K562 (cell line): ENCODE data around the gene LY6G6F. TPM values are rescaled to one million over a fixed set of nuclear protein-coding genes. Genes with fewer than 3 reads are reported as not detected.

Experiments
- ATAC-seq: fragments of 200-7000 bp; cut with Tn5 transposase; 3 replicates; pipeline ENCODE4 v1.9.1; 2020; ENCODE audit warnings: moderate library complexity
- BruUV-seq: library from RNA; stranded (reverse); fragments of 400-500 nt; replicated peaks from 2 replicates; lab custom pipeline; 2021; lab: Mats Ljungman, UMichigan
- CTCF ChIA-PET: fragments of 300-600 bp; formaldehyde crosslinking; extraction: SDS; loops from one replicate; lab custom pipeline; 2021; ENCODE audit warnings: low intra/inter-chr PET ratio; lab: Yijun Ruan, JAX
- POLR2A ChIA-PET: fragments of 300-600, 350-650 bp; sonication (Branson Sonifier 250); formaldehyde crosslinking; extraction: SDS; loops from one replicate; lab custom pipeline; 2021; ENCODE audit warnings: antibody characterized with exemption, inconsistent platforms; lab: Yijun Ruan, JAX
- DNase-seq, 4 experiments: peaks; one replicate each; pipeline versions ENCODE4 v3.0.0 to v3.0.0-alpha.2; 2011 to 2018; ENCODE audit warnings: low spot score in 3 of 4, mixed read lengths in 3 of 4; ENCODE audit errors: extremely low read depth in 1 of 4
- FAIRE-seq: peaks from 2 replicates; lab custom pipeline; 2011; peaks lifted over from hg19 to GRCh38; lab: Jason Lieb, UNC
- H2AFZ ChIP-seq: 2 replicates; pipeline ENCODE4 v1.6.0; 2011; ENCODE audit warnings: low read depth, low read length, control low read depth, inconsistent platforms
- H3K27ac ChIP-seq: fragments of 200-600 bp; 3 replicates; pipeline ENCODE4 v1.8.0; 2011; ENCODE audit warnings: low read depth, mild to moderate bottlenecking, control low read depth, inconsistent platforms, low read length, moderate library complexity, mixed read lengths; ENCODE audit errors: extremely low read depth
- H3K27me3 ChIP-seq, 2 experiments: fragments of 300-600 bp in 1 of 2; 2 replicates in 1 of 2; 3 replicates in 1 of 2; pipeline versions ENCODE4 v1.6.0 to v1.8.0; 2011; ENCODE audit warnings: inconsistent platforms in 2 of 2, low read length in 2 of 2, mild to moderate bottlenecking in 1 of 2, mixed read lengths in 1 of 2, moderate library complexity in 1 of 2; ENCODE audit not compliant: control insufficient read depth in 2 of 2, insufficient read depth in 2 of 2
- H3K36me3 ChIP-seq: fragments of 300-600 bp; 3 replicates; pipeline ENCODE4 v1.8.0; 2011; ENCODE audit warnings: mild to moderate bottlenecking, low read length, inconsistent platforms; ENCODE audit not compliant: control insufficient read depth, insufficient read depth
- H3K4me1 ChIP-seq, 2 experiments: fragments of 200-600 bp in 1 of 2; replicated peaks in 1 of 2; 2 replicates in 1 of 2; 3 replicates in 1 of 2; pipeline versions ENCODE4 v1.5.1 to v1.8.0; 2011; ENCODE audit warnings: inconsistent platforms in 2 of 2, low read length in 2 of 2, mild to moderate bottlenecking in 1 of 2, mixed read lengths in 1 of 2, moderate library complexity in 1 of 2; ENCODE audit not compliant: control insufficient read depth in 2 of 2, insufficient read depth in 2 of 2
- H3K4me2 ChIP-seq: 2 replicates; pipeline ENCODE4 v1.6.1; 2011; ENCODE audit warnings: low read length, control low read depth, inconsistent platforms, mixed read lengths; ENCODE audit not compliant: insufficient read depth
- H3K4me3 ChIP-seq: fragments of 200-600 bp; sonication (generic), shearing (Covaris generic); 2 replicates; pipeline ENCODE4 v1.5.1; 2016; ENCODE audit warnings: control low read depth, inconsistent platforms
- H3K79me2 ChIP-seq: fragments of 200-600 bp; 3 replicates; pipeline ENCODE4 v1.8.0; 2011; ENCODE audit warnings: low read length, inconsistent platforms; ENCODE audit not compliant: control insufficient read depth, insufficient read depth
- H3K9ac ChIP-seq, 2 experiments: 2 replicates each; pipeline versions ENCODE4 v1.6.0 to v1.6.1; 2011; ENCODE audit warnings: low read depth in 2 of 2, low read length in 2 of 2, control low read depth in 1 of 2, inconsistent platforms in 1 of 2, mild to moderate bottlenecking in 1 of 2, mixed read lengths in 1 of 2; ENCODE audit not compliant: insufficient read depth in 1 of 2
- H3K9me1 ChIP-seq: one replicate; pipeline ENCODE4 v1.6.0; 2011; ENCODE audit warnings: inconsistent platforms, mild to moderate bottlenecking, low read length, moderate library complexity; ENCODE audit not compliant: control insufficient read depth, insufficient read depth
- H3K9me3 ChIP-seq: replicated peaks from 2 replicates; pipeline ENCODE4 v1.5.1; 2011; ENCODE audit warnings: low read depth, low read length, inconsistent platforms; ENCODE audit not compliant: control insufficient read depth, insufficient read depth
- H4K20me1 ChIP-seq: replicated peaks from 2 replicates; pipeline ENCODE4 v1.6.1; 2011; ENCODE audit warnings: low read length, inconsistent platforms, mixed read lengths; ENCODE audit not compliant: control insufficient read depth, insufficient read depth
- BCL6 ChIP-seq: fragments of 250-450 bp; sonication (Bioruptor Pico); IDR thresholded peaks from 2 replicates; pipeline ENCODE4 v1.4.0; 2020
- CREB1 ChIP-seq, 2 experiments: sonication (generic) in 1 of 2; formaldehyde crosslinking in 1 of 2; IDR thresholded peaks; 2 replicates each; pipeline versions ENCODE4 v1.6.1 to v1.8.0; 2012 to 2022; ENCODE audit warnings: inconsistent platforms in 1 of 2, mild to moderate bottlenecking in 1 of 2, missing genetic modification reagents in 1 of 2, moderate library complexity in 1 of 2
- CREBBP ChIP-seq: IDR thresholded peaks from one replicate; pipeline ENCODE4 v1.6.1; 2012; ENCODE audit warnings: low read depth, mild to moderate bottlenecking, control low read depth, inconsistent platforms, low read length
- ELF1 ChIP-seq: fragments of 200-800 bp; sonication (Bioruptor generic); IDR thresholded peaks from 2 replicates; pipeline ENCODE4 v1.6.1; 2016; ENCODE audit warnings: missing genetic modification characterization, missing compliant biosample characterization
- JUND ChIP-seq, 2 experiments: IDR thresholded peaks; 2 replicates in 1 of 2; 3 replicates in 1 of 2; pipeline ENCODE4 v1.6.1; 2011; ENCODE audit warnings: borderline replicate concordance in 2 of 2, low read depth in 2 of 2, low read length in 2 of 2, improper control_type of control experiment in 1 of 2, missing biosample characterization in 1 of 2, missing genetic modification characterization in 1 of 2, missing genetic modification reagents in 1 of 2
- KLF16 ChIP-seq: IDR thresholded peaks from 2 replicates; pipeline ENCODE4 v1.6.1; 2016; ENCODE audit warnings: antibody characterized with exemption
- OTX1 ChIP-seq: fragments of 450-650 bp; formaldehyde crosslinking; IDR thresholded peaks from 2 replicates; pipeline ENCODE4 v1.4.0; 2022; ENCODE audit warnings: mild to moderate bottlenecking
- PYGO2 ChIP-seq: fragments of 450-650 bp; IDR thresholded peaks from 2 replicates; pipeline ENCODE4 v1.6.1; 2016; ENCODE audit warnings: mild to moderate bottlenecking, missing genetic modification characterization, moderate library complexity, missing compliant biosample characterization
- RAD21 ChIP-seq, 2 experiments: fragments of 250-450 bp in 1 of 2; fragments of 450-650 bp in 1 of 2; sonication (Bioruptor Pico) in 1 of 2; formaldehyde crosslinking in 1 of 2; IDR thresholded peaks in 1 of 2; conservative IDR thresholded peaks in 1 of 2; 2 replicates each; pipeline versions ENCODE4 v1.4.0 to v1.8.0; 2020 to 2022; ENCODE audit warnings: mild to moderate bottlenecking in 2 of 2, moderate library complexity in 1 of 2
- STAT5A ChIP-seq: IDR thresholded peaks from 2 replicates; pipeline ENCODE4 v1.6.1; 2012; ENCODE audit warnings: low read length, inconsistent platforms, borderline replicate concordance
- TEAD2 ChIP-seq: fragments of 450-650 bp; IDR thresholded peaks from 2 replicates; pipeline ENCODE4 v1.6.1; 2016; ENCODE audit warnings: missing genetic modification characterization, control low read depth, missing compliant biosample characterization
- TFAM ChIP-seq: fragments of 250-450 bp; sonication (Bioruptor Pico); conservative IDR thresholded peaks from 2 replicates; pipeline ENCODE4 v1.5.0; 2021; ENCODE audit warnings: mild to moderate bottlenecking, moderate library complexity
- TRIM25 ChIP-seq: fragments of 450-650 bp; IDR thresholded peaks from 2 replicates; pipeline ENCODE4 v1.7.0; 2016; ENCODE audit warnings: borderline replicate concordance
- ZNF280A ChIP-seq: fragments of 450-650 bp; IDR thresholded peaks from 2 replicates; pipeline ENCODE4 v1.6.1; 2018; ENCODE audit warnings: mild to moderate bottlenecking, low read depth; ENCODE audit not compliant: partially characterized antibody
- ZNF347 ChIP-seq: fragments of 450-650 bp; formaldehyde crosslinking; IDR thresholded peaks from 2 replicates; pipeline ENCODE4 v1.4.0; 2020; ENCODE audit warnings: low read depth, mild to moderate bottlenecking, moderate library complexity
- ZNF395 ChIP-seq: fragments of 200-800 bp; sonication (Bioruptor generic); IDR thresholded peaks from 2 replicates; pipeline ENCODE4 v1.6.1; 2017; ENCODE audit warnings: missing genetic modification characterization, missing compliant biosample characterization
- ZNF717 ChIP-seq: fragments of 250-450 bp; sonication (Bioruptor Pico); IDR thresholded peaks from 2 replicates; pipeline ENCODE4 v1.5.0; 2021
- WGBS: fragments of 100-300 bp; shearing (Covaris generic); methylation state at CpG from one replicate; pipeline ENCODE4 v1.1.6; 2016; ENCODE audit warnings: low coverage, mixed read lengths; ENCODE audit not compliant: insufficient coverage; ENCODE audit errors: missing lambda C conversion rate; 5-methylcytosine and 5-hydroxymethylcytosine counted together
- in situ Hi-C: fragments of 300-500 bp; cut with MboI; formaldehyde crosslinking; loops from 4 replicates; pipeline ENCODE4 v1.15.0; 2018; ENCODE audit warnings: inconsistent platforms, mixed read lengths
- intact Hi-C: fragments of 100-400 bp; cut with micrococcal nuclease; formaldehyde crosslinking; loops from 2 replicates; pipeline ENCODE4 v1.14.2; 2022
- polyA plus RNA-seq, 8 experiments: library from polyadenylated mRNA; depleted of rRNA in 4 of 8; stranded (reverse) in 5 of 8; unstranded in 3 of 8; fragments of >200 nt; fragmentation: Nextera tagmentation in 2 of 8; fragmentation: Illumina TruSeq in 1 of 8; extraction: Ambion mirVana in 2 of 8; extraction: Trizol in 1 of 8; gene quantifications; 2 replicates each; pipeline versions ENCODE4 v1.2.1 to v1.2.3, GENCODE V29; 2011 to 2014; ENCODE audit warnings: inconsistent platforms in 1 of 8, missing spikeins in 1 of 8
- total RNA-seq, 7 experiments: library from RNA; depleted of rRNA in 6 of 7; stranded (reverse); fragments of >200 nt in 6 of 7; fragmentation: Illumina TruSeq in 2 of 7; extraction: Trizol in 2 of 7; gene quantifications; 2 replicates each; pipeline versions ENCODE4 v1.2.1 to v1.2.3, GENCODE V29; 2011 to 2021; ENCODE audit warnings: low replicate concordance in 1 of 7

The LY6G6F gene
- total and polyA plus RNA-seq, 9 of the 15 experiments (the other 6 are each of a cell fraction or from before 2014, with no cell fraction given) = 0.14 to 0.50 (median 0.28) TPM; not detected in 2

GRCh38 chr6:31749301-31750036, 42.8 kb downstream of the LY6G6F start:
- ATAC-seq = peak; percentile 18
- POLR2A ChIA-PET = interaction anchor here (0.6 to 7.7 kb wide), 9 partner anchors 10 to 81 kb away, joined by 3 to 108 read pairs (median 4); partner anchors contain the start of genes CLIC1, DDAH2, MSH5 and VARS1
- TF ChIP-seq RAD21 (CRISPR knock-in tag; conservative IDR thresholded peaks at IDR 0.05 in 1 of 2, IDR thresholded peaks at IDR 0.05 in 1 of 2) (no peak), ZNF280A (no peak), PYGO2 (no peak), KLF16 (no peak), JUND (IDR thresholded peaks at IDR 0.05; ENCODE audit: borderline replicate concordance, low read depth, low read length) (peak; percentile 51; the same call in 1 of the 2 replicates), JUND (tag; IDR thresholded peaks at IDR 0.05; ENCODE audit: borderline replicate concordance, low read depth, low read length) (peak; percentile 55; the same call in 1 of the 3 replicates), BCL6 (CRISPR knock-in tag) (no peak), ZNF395 (CRISPR knock-in tag) (no peak), CREBBP (no peak), ELF1 (tag) (no peak), TRIM25 (no peak), CREB1 (IDR thresholded peaks at IDR 0.05) (no peak), CREB1 (CRISPR knock-in tag; IDR thresholded peaks at IDR 0.05) (no peak), STAT5A (no peak), TEAD2 (tag) (no peak), ZNF717 (CRISPR knock-in tag) (no peak), OTX1 (CRISPR knock-in tag) (no peak), TFAM (CRISPR knock-in tag) (no peak), ZNF347 (no peak)

More at GRCh38 chr6:31749301-31750036, 42.8 kb downstream of the LY6G6F start:
- 63% methylated on average over 8 of the region's 8 CpGs for WGBS
- Histone ChIP-seq H3K4me3 (no peak overlapping the region), H3K9ac (peak overlapping the region in 1 of 2 experiments; percentile 3; a peak in 2 of 4 replicates), H3K4me2 (no peak overlapping the region), H3K36me3 (peaks cover 43% of the 10 kb centered on the region), H3K4me1 (peaks cover 9 to 18% of the 10 kb centered on the region in 2 experiments), H3K9me1 (peaks cover 4% of the 10 kb centered on the region), H4K20me1 (no peaks in the 10 kb centered on the region), H3K27ac (peak overlapping the region; percentile 37; the same call in 1 of the 3 replicates), H2AFZ (no peak overlapping the region), H3K79me2 (no peaks in the 10 kb centered on the region), H3K27me3 (no peaks in the 10 kb centered on the region), H3K9me3 (no peaks in the 10 kb centered on the region)
- CTCF ChIA-PET = no interaction called here
- BruUV-seq = TSS peak; percentile 12
- DNase-seq (no peak), FAIRE-seq (peak; percentile 68)
- in situ Hi-C loops = no loop called here
- intact Hi-C loops = no loop called here
